H1 (cell line): ENCODE measurements around the gene TGFB3. TPM values are rescaled to one million over a fixed set of nuclear protein-coding genes. Genes with fewer than 3 reads are reported as not detected.

Source experiments
- CTCF ChIA-PET: fragments of 300-600 bp; sonication (Branson Sonifier 250); formaldehyde crosslinking; loops from one replicate; lab custom pipeline; 2021; ENCODE audit not compliant: partially characterized antibody; lab: Charles Lee
- POLR2A ChIA-PET: fragments of 300-600 bp; sonication (Branson Sonifier 250); formaldehyde crosslinking; loops from one replicate; lab custom pipeline; 2021; ENCODE audit warnings: inconsistent platforms; ENCODE audit not compliant: partially characterized antibody; lab: Charles Lee
- DNase-seq, 2 experiments: peaks; one replicate each; pipeline versions ENCODE4 v3.0.0 to v3.0.0-alpha.2; 2010 to 2022; ENCODE audit warnings: low spot score in 2 of 2, low read depth in 1 of 2, mixed read lengths in 1 of 2
- FAIRE-seq: peaks from 2 replicates; lab custom pipeline; 2011; peaks lifted over from hg19 to GRCh38; lab: Jason Lieb, UNC
- H2AFZ ChIP-seq: 2 replicates; pipeline ENCODE4 v1.8.1; 2012; ENCODE audit warnings: low read length, inconsistent platforms
- H2AK5ac ChIP-seq: 2 replicates; pipeline ENCODE4 v1.6.1; 2013; ENCODE audit warnings: low read depth, low read length
- H2BK120ac ChIP-seq: replicated peaks from 2 replicates; pipeline ENCODE3; 2013; ENCODE audit warnings: low read depth, low read length, inconsistent platforms
- H2BK12ac ChIP-seq: 2 replicates; pipeline ENCODE4 v1.6.1; 2013; ENCODE audit warnings: low read depth, low read length
- H2BK15ac ChIP-seq: 2 replicates; pipeline ENCODE4 v1.6.1; 2013; ENCODE audit warnings: low read length
- H2BK20ac ChIP-seq: 2 replicates; pipeline ENCODE4 v1.6.1; 2013; ENCODE audit warnings: low read length
- H2BK5ac ChIP-seq: 2 replicates; pipeline ENCODE4 v1.6.1; 2013; ENCODE audit warnings: low read depth, low read length
- H3K14ac ChIP-seq: 2 replicates; pipeline ENCODE4 v1.6.1; 2013; ENCODE audit warnings: inconsistent platforms; ENCODE audit not compliant: insufficient read length
- H3K18ac ChIP-seq: 2 replicates; pipeline ENCODE4 v1.6.1; 2013; ENCODE audit warnings: low read length; ENCODE audit errors: extremely low read depth
- H3K23ac ChIP-seq: 2 replicates; pipeline ENCODE4 v1.6.1; 2013; ENCODE audit warnings: inconsistent platforms; ENCODE audit not compliant: insufficient read length
- H3K23me2 ChIP-seq: 2 replicates; pipeline ENCODE4 v1.6.1; 2013; ENCODE audit warnings: low read depth, low read length
- H3K27ac ChIP-seq: 2 replicates; pipeline ENCODE4 v1.6.1; 2011; ENCODE audit warnings: low read depth, low read length, inconsistent platforms
- H3K27me3 ChIP-seq, 4 experiments: replicated peaks in 1 of 4; 1 replicate in 1 of 4; 2 replicates in 3 of 4; pipeline versions ENCODE4 v1.6.1 to v1.8.1; 2011 to 2013; ENCODE audit warnings: low read length in 3 of 4, mild to moderate bottlenecking in 3 of 4, inconsistent platforms in 2 of 4, mixed read lengths in 2 of 4, moderate library complexity in 1 of 4; ENCODE audit not compliant: control insufficient read depth in 3 of 4, insufficient read depth in 3 of 4; ENCODE audit errors: extremely low read depth in 1 of 4
- H3K36me3 ChIP-seq, 4 experiments: 2 replicates each; pipeline versions ENCODE4 v1.6.1 to v1.8.1; 2011 to 2013; ENCODE audit warnings: mild to moderate bottlenecking in 4 of 4, low read length in 3 of 4, moderate library complexity in 2 of 4, control low read depth in 1 of 4, inconsistent platforms in 1 of 4; ENCODE audit not compliant: insufficient read depth in 4 of 4, control insufficient read depth in 2 of 4
- H3K4ac ChIP-seq: replicated peaks from 2 replicates; pipeline ENCODE3; 2013; ENCODE audit warnings: low read length, low read depth, mixed read lengths, inconsistent platforms; ENCODE audit not compliant: insufficient read length
- H3K4me1 ChIP-seq, 4 experiments: replicated peaks in 1 of 4; 1 replicate in 1 of 4; 2 replicates in 3 of 4; pipeline versions ENCODE4 v1.6.1 to v1.8.1; 2011 to 2013; ENCODE audit warnings: low read length in 3 of 4, inconsistent platforms in 2 of 4, mixed read lengths in 1 of 4; ENCODE audit not compliant: insufficient read depth in 4 of 4, control insufficient read depth in 3 of 4
- H3K4me2 ChIP-seq, 2 experiments: 2 replicates each; pipeline versions ENCODE4 v1.6.1 to v1.8.1; 2011 to 2013; ENCODE audit warnings: low read depth in 2 of 2, low read length in 2 of 2, control low read depth in 1 of 2, inconsistent platforms in 1 of 2, mild to moderate bottlenecking in 1 of 2; ENCODE audit not compliant: insufficient read depth in 1 of 2
- H3K4me3 ChIP-seq, 4 experiments: fragments of 200-600, 300-600 bp in 1 of 4; sonication (generic), shearing (Covaris generic), sonication (Bioruptor Twin) in 1 of 4; 2 replicates each; pipeline versions ENCODE4 v1.5.1 to v1.8.1; 2011 to 2016; ENCODE audit warnings: low read length in 4 of 4, low read depth in 3 of 4, control low read depth in 2 of 4, inconsistent platforms in 2 of 4, mild to moderate bottlenecking in 2 of 4, mixed read lengths in 1 of 4, moderate library complexity in 1 of 4; ENCODE audit not compliant: insufficient read depth in 2 of 4; ENCODE audit errors: extremely low read depth in 1 of 4
- H3K56ac ChIP-seq: replicated peaks from 2 replicates; pipeline ENCODE3; 2013; ENCODE audit warnings: low read depth, mild to moderate bottlenecking, mixed read lengths, low read length, inconsistent platforms; ENCODE audit not compliant: insufficient read length
- H3K79me1 ChIP-seq: 2 replicates; pipeline ENCODE4 v1.6.1; 2013; ENCODE audit warnings: low read depth, low read length, control low read depth
- H3K79me2 ChIP-seq, 2 experiments: 2 replicates each; pipeline versions ENCODE4 v1.6.1 to v1.8.1; 2012 to 2013; ENCODE audit warnings: low read length in 2 of 2, mild to moderate bottlenecking in 2 of 2, inconsistent platforms in 1 of 2; ENCODE audit not compliant: insufficient read depth in 2 of 2, control insufficient read depth in 1 of 2
- H3K9ac ChIP-seq, 4 experiments: replicated peaks in 1 of 4; 1 replicate in 1 of 4; 2 replicates in 3 of 4; pipeline versions ENCODE4 v1.6.1 to v1.8.1; 2011 to 2013; ENCODE audit warnings: low read depth in 3 of 4, low read length in 3 of 4, control low read depth in 2 of 4, mild to moderate bottlenecking in 2 of 4, moderate library complexity in 2 of 4, inconsistent platforms in 1 of 4; ENCODE audit errors: extremely low read depth in 1 of 4
- H3K9me3 ChIP-seq, 2 experiments: 2 replicates each; pipeline versions ENCODE4 v1.6.1 to v1.8.1; 2012 to 2013; ENCODE audit warnings: mild to moderate bottlenecking in 2 of 2, moderate library complexity in 2 of 2, control low read depth in 1 of 2, inconsistent platforms in 1 of 2, low read depth in 1 of 2, low read length in 1 of 2, mixed read lengths in 1 of 2; ENCODE audit not compliant: insufficient read depth in 2 of 2
- H4K20me1 ChIP-seq, 2 experiments: replicated peaks in 1 of 2; 2 replicates each; pipeline versions ENCODE3 to v1.8.1; 2011 to 2013; ENCODE audit warnings: inconsistent platforms in 2 of 2, low read length in 2 of 2, mild to moderate bottlenecking in 1 of 2; ENCODE audit not compliant: insufficient read depth in 2 of 2, control insufficient read depth in 1 of 2
- H4K5ac ChIP-seq: 2 replicates; pipeline ENCODE4 v1.6.1; 2013; ENCODE audit warnings: low read length, low read depth, mixed read lengths, inconsistent platforms; ENCODE audit not compliant: insufficient read length
- H4K8ac ChIP-seq: 2 replicates; pipeline ENCODE4 v1.8.0; 2013; ENCODE audit warnings: mild to moderate bottlenecking, moderate library complexity, low read length, inconsistent platforms; ENCODE audit not compliant: insufficient read depth; ENCODE audit errors: extremely low read depth
- H4K91ac ChIP-seq: replicated peaks from 2 replicates; pipeline ENCODE3; 2013; ENCODE audit warnings: low read length, mixed read lengths, inconsistent platforms; ENCODE audit not compliant: insufficient read length
- CBX5 ChIP-seq: fragments of 300-800, 300-1000 bp; sonication (generic); IDR thresholded peaks from 2 replicates; pipeline ENCODE4 v1.7.1; 2016; ENCODE audit warnings: antibody characterized with exemption, low read length, low read depth
- JUND ChIP-seq: IDR thresholded peaks from 2 replicates; pipeline ENCODE4 v1.6.1; 2011; ENCODE audit warnings: mild to moderate bottlenecking, improper control_type of control experiment, low read length
- MAFK ChIP-seq: IDR thresholded peaks from 2 replicates; pipeline ENCODE4 v1.6.1; 2012; ENCODE audit warnings: low read depth, mild to moderate bottlenecking, improper control_type of control experiment, low read length
- MAX ChIP-seq: IDR thresholded peaks from 2 replicates; pipeline ENCODE4 v1.6.1; 2012; ENCODE audit warnings: inconsistent platforms
- RAD21 ChIP-seq, 2 experiments: IDR thresholded peaks in 1 of 2; conservative IDR thresholded peaks in 1 of 2; 2 replicates each; pipeline ENCODE4 v1.6.1; 2011; ENCODE audit warnings: low read depth in 2 of 2, low read length in 2 of 2, improper control_type of control experiment in 1 of 2, inconsistent platforms in 1 of 2, mild to moderate bottlenecking in 1 of 2, moderate library complexity in 1 of 2
- RBBP5 ChIP-seq: IDR thresholded peaks from 2 replicates; pipeline ENCODE4 v1.7.1; 2012; ENCODE audit warnings: low read depth, mild to moderate bottlenecking, inconsistent platforms, low read length, moderate library complexity, borderline replicate concordance
- RNF2 ChIP-seq: fragments of 200-900, 300-1000 bp; sonication (generic); IDR thresholded peaks from 2 replicates; pipeline ENCODE4 v1.7.1; 2016; ENCODE audit warnings: borderline replicate concordance, low read depth, mild to moderate bottlenecking, antibody characterized with exemption, low read length; ENCODE audit not compliant: poor library complexity, severe bottlenecking; ENCODE audit errors: missing control alignments
- RXRA ChIP-seq: IDR thresholded peaks from 2 replicates; pipeline ENCODE4 v1.6.1; 2011; ENCODE audit warnings: low read depth, mild to moderate bottlenecking, low read length, moderate library complexity; ENCODE audit not compliant: insufficient read depth
- SIN3A ChIP-seq, 2 experiments: IDR thresholded peaks in 1 of 2; conservative IDR thresholded peaks in 1 of 2; 2 replicates each; pipeline ENCODE4 v1.6.1; 2011 to 2012; ENCODE audit warnings: low read length in 2 of 2, improper control_type of control experiment in 1 of 2, low read depth in 1 of 2, mild to moderate bottlenecking in 1 of 2
- SRF ChIP-seq: IDR thresholded peaks from 2 replicates; pipeline ENCODE4 v1.6.1; 2011; ENCODE audit warnings: mild to moderate bottlenecking, low read depth, low read length, moderate library complexity
- TEAD4 ChIP-seq: IDR thresholded peaks from 2 replicates; pipeline ENCODE4 v1.6.1; 2012; ENCODE audit warnings: low read depth, low read length, inconsistent platforms, mixed read lengths
- WGBS, 2 experiments: shearing (Covaris generic) in 1 of 2; methylation state at CpG; one replicate each; pipeline versions ENCODE4 v1.1.6 to v1.1.7; 2013 to 2015; ENCODE audit warnings: low lambda C conversion rate in 2 of 2, mixed read lengths in 2 of 2, inconsistent platforms in 1 of 2, low coverage in 1 of 2, missing lambda C conversion rate in 1 of 2; ENCODE audit not compliant: insufficient replicate concordance in 2 of 2, insufficient coverage in 1 of 2, insufficient read length in 1 of 2; ENCODE audit errors: extremely low coverage in 1 of 2, missing lambda C conversion rate in 1 of 2; 5-methylcytosine and 5-hydroxymethylcytosine counted together
- polyA plus RNA-seq, 7 experiments: library from polyadenylated mRNA; depleted of rRNA in 3 of 7; stranded (reverse) in 5 of 7; unstranded in 2 of 7; fragments of >200 nt in 5 of 7; fragments of 200-250 nt in 2 of 7; gene quantifications; 1 replicate in 5 of 7; 2 replicates in 1 of 7; 4 replicates in 1 of 7; pipeline versions ENCODE4 v1.2.1 to v1.2.3, GENCODE V29; 2011 to 2013; ENCODE audit warnings: missing spikeins in 2 of 7, mixed read lengths in 2 of 7
- total RNA-seq: library from RNA; stranded (reverse); fragmentation: NEBNext Ultra II Directional; extraction: Animal tissue kit (Norgen Biotek cat#: 25700); gene quantifications from 2 replicates; pipeline ENCODE4 v1.2.1, GENCODE V29; 2021
- TF ChIP-seq, protein P1 (sequence below): IDR thresholded peaks from 2 replicates; pipeline ENCODE4 v1.6.1; 2012; ENCODE audit warnings: inconsistent platforms

Gene TGFB3
- total and polyA plus RNA-seq, 2 of the 8 experiments (the other 6 are each of a cell fraction or from before 2014, with no cell fraction given): 0.65 to 0.86 TPM

- WGBS, 2 experiments: 88% methylated on average over 2 of the region's 2 CpGs; no CpG with 5 or more reads in 1 of the 2 experiments
- Histone ChIP-seq H3K14ac (no peak overlapping the region), H3K23ac (no peak overlapping the region), H2BK5ac (no peak overlapping the region), H2AK5ac (no peak overlapping the region), H4K8ac (no peak overlapping the region), H3K27ac (no peak overlapping the region), H4K91ac (no peak overlapping the region), H2BK15ac (no peak overlapping the region), H3K36me3 (no peaks in the 10 kb centered on the region; a peak in 1 of 8 replicates), H2AFZ (no peak overlapping the region), H3K23me2 (no peaks in the 10 kb centered on the region), H3K4me3 (no peak overlapping the region), H3K27me3 (no peaks in the 10 kb centered on the region), H3K4ac (no peak overlapping the region), H3K79me2 (no peaks in the 10 kb centered on the region), H4K5ac (no peak overlapping the region), H2BK12ac (no peak overlapping the region), H3K79me1 (no peaks in the 10 kb centered on the region), H3K18ac (no peak overlapping the region), H3K56ac (no peak overlapping the region), H2BK20ac (no peak overlapping the region), H2BK120ac (no peak overlapping the region), H3K4me1 (peaks cover 5 to 13% (median 7%) of the 10 kb centered on the region in 4 experiments; a peak in 6 of 7 replicates), H4K20me1 (no peaks in the 10 kb centered on the region), H3K4me2 (no peak overlapping the region), H3K9me3 (no peaks in the 10 kb centered on the region), H3K9ac (no peak overlapping the region)
- POLR2A ChIA-PET: no interaction called here
- DNase-seq (no peak), FAIRE-seq (no peak)
- CTCF ChIA-PET: interaction anchor here (0.7 to 3.0 kb wide), 5 partner anchors 33 to 257 kb away, joined by 3 to 17 read pairs (median 3); no protein-coding TSS in a partner anchor
- TF ChIP-seq RBBP5 (no peak), JUND (no peak), SRF (no peak), RAD21 (IDR thresholded peaks at IDR 0.05 in 1 of 2, conservative IDR thresholded peaks at IDR 0.05 in 1 of 2; ENCODE audit: low read depth in 2 of 2, low read length in 2 of 2) (no peak), MAFK (no peak), CBX5 (no peak), SIN3A (conservative IDR thresholded peaks at IDR 0.05 in 1 of 2, IDR thresholded peaks at IDR 0.05 in 1 of 2; ENCODE audit: low read depth in 1 of 2, low read length in 2 of 2) (no peak), RNF2 (no peak), RXRA (no peak), TEAD4 (no peak), MAX (no peak)
- TF ChIP-seq, protein P1, sequence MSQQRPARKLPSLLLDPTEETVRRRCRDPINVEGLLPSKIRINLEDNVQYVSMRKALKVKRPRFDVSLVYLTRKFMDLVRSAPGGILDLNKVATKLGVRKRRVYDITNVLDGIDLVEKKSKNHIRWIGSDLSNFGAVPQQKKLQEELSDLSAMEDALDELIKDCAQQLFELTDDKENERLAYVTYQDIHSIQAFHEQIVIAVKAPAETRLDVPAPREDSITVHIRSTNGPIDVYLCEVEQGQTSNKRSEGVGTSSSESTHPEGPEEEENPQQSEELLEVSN: no peak
Observed at GRCh38 chr14:75913183-75913582, 68.6 kb downstream of the TGFB3 start.
